Measurements from ENCODE around the gene MZF1.

GRCh38 chr19:58547323-58548312 is 25.5 kb downstream of the MZF1 start:
- TF ChIP-seq CTCF (IDR thresholded peaks at IDR 0.05; ENCODE audit: insufficient read depth, low read depth, low read length) (no peak), EZH2 (IDR thresholded peaks at IDR 0.05; ENCODE audit: insufficient read depth, low read length) (no peak)
